Activated CD8-positive, alpha-beta memory T cell treated with anti-CD3 and anti-CD28 coated beads for 36 hours (primary cell): ENCODE measurements around the gene PGM1. TPM values are rescaled to one million over a fixed set of nuclear protein-coding genes. Genes with fewer than 3 reads are reported as not detected.

ENCODE experiments used
- CTCF ChIA-PET: fragments of 350-600 bp; sonication (Branson Sonifier 250); formaldehyde crosslinking; loops from one replicate; lab custom pipeline; 2021; ENCODE audit warnings: antibody characterized with exemption; lab: Charles Lee
- POLR2A ChIA-PET: fragments of 350-600 bp; sonication (Branson Sonifier 250); formaldehyde crosslinking; loops from one replicate; lab custom pipeline; 2021; ENCODE audit warnings: antibody characterized with exemption; lab: Charles Lee
- total RNA-seq, 2 experiments: library from RNA; stranded (reverse); gene quantifications; one replicate each; pipeline ENCODE4 v1.2.3, GENCODE V29; 2021

PGM1 gene
- total RNA-seq, 2 experiments from 2014 or later = 43.7 to 45.5 TPM

GRCh38 chr1:63653976-63654375, 60.8 kb downstream of the PGM1 start:
- POLR2A ChIA-PET = no interaction called here
- CTCF ChIA-PET = no interaction called here

GRCh38 chr1:63659448-63659847, 66.2 kb downstream of the PGM1 start:
- POLR2A ChIA-PET = no interaction called here
- CTCF ChIA-PET = no interaction called here

GRCh38 chr1:63662056-63662836, 69.0 kb downstream of the PGM1 start:
- POLR2A ChIA-PET = no interaction called here
- CTCF ChIA-PET = no interaction called here

DNA sequence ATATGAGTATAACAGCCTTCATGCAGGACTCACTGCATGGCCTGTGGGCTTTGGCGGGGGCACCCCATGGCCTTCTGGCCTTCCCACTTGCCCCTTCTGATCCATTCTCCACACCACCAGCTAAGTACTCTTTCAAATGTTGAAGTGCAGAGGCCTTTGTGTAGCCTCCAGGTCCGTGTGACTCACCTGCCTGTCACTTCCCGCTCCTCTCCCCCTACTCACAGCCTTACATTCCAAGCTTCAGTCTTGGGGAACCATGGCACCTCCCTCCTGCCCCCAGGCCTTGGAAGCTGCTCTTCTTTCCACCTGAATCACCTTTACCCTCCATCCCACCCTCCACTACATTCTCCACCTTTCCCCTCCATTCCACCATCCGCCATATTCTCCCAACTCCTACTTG, 69.6 kb downstream of the PGM1 start:
- ChIA-PET POLR2A (no interaction called here), CTCF (no interaction called here)

DNA sequence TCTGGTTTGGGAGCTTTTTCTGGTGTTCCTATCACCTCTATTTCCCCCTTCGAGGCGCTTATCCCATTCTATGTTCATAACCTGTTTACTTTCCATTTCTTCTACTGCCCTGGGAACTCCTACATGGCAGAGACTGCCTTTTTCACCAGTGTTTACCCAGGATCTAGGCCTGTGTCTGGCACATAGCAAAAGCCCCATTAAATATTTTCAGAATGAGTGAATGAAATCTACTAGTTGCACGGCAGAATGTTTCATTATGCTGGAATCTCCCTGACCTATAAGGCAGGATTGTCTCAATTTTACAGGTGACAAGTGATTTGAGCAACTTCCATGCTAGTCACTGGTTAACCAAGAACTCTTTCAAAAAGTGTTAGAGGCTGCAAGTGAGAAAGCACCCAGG, 70.1 kb downstream of the PGM1 start:
- POLR2A ChIA-PET = no interaction called here
- CTCF ChIA-PET = no interaction called here

DNA sequence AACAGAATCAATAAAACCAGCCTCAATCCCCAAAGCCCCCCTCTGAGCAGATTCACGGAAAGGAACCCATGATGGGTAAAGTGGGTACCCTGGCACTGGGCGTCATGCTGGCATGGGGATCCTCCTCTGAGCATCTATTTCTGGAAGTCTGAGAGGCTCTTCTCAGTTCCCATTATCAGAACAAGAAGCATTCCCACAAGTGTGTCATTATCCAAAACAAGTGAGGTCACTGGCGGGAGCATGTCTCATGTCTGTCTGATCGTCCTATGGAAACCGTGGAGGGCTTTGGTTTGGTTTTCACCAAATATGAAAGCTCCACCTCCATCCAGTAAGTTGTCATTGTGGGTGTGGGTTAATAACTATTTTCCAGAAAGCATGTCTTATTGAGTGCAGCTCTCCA, 70.7 kb downstream of the PGM1 start:
- CTCF ChIA-PET = no interaction called here
- POLR2A ChIA-PET = no interaction called here

GRCh38 chr1:63664742-63665141, 71.5 kb downstream of the PGM1 start:
- ChIA-PET CTCF (no interaction called here), POLR2A (no interaction called here)

DNA sequence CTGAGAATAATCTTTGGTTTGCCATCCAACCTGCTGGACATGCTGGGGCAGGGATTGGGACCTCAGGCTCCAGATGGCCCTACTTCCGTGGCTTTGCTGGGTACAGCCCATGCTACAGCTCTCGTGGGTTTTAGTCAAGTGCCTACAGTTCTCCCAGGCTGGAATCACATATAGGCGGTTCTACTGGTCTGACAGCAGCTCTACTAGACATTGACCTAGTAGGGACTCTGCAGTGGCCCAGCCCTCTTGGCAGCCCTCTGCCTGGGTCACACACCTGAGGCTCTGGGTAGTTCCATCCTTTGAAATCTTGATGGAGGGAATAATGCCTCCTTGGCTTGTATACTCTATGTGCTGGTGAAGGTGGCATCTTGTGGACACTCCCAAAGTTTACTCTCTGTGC, 72.2 kb downstream of the PGM1 start:
- POLR2A ChIA-PET = no interaction called here
- CTCF ChIA-PET = no interaction called here

GRCh38 chr1:63665824-63666223, 72.6 kb downstream of the PGM1 start:
- CTCF ChIA-PET = no interaction called here
- POLR2A ChIA-PET = no interaction called here

GRCh38 chr1:63668298-63668697, 75.1 kb downstream of the PGM1 start:
- ChIA-PET CTCF (no interaction called here), POLR2A (no interaction called here)

DNA sequence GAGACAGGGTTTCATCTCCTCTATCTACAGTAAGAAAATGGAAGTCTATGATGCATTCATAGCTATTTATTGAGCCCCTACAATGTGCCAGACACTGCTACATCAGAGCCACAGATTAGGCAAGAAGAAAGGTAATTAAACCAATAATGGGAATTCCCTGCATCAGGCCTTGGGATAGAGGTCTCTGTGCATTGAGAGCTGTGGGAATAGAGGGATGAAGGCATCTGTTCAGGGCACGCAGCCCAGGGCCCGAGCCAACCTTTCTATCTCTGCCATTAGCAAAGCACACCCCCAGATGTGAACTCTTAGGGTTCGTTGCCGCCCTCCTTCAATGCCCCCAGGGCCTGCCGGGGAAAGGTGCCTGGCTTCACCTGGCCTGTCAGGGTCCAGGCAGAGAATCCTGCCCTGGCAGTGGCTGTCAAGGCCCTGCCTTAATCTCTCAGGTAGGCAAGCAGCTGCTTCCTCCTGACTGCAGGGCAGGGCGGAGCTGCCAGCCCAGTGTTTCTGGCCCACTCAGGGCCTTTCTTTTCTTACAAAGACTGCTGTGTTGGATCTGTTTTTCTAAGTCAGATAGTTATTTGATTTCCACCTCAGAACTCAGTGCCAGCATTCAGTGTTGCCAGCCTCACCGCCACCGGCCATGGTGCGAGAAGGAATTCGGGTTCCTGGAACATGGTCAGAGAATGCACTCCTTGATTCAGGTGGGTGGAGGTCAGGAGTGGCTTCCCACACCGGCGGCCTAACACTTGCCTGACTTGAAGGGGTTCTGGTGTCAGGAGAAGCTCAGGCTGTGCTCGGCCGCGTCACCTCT, 76.1 kb downstream of the PGM1 start:
- ChIA-PET POLR2A (no interaction called here), CTCF (no interaction called here)

DNA sequence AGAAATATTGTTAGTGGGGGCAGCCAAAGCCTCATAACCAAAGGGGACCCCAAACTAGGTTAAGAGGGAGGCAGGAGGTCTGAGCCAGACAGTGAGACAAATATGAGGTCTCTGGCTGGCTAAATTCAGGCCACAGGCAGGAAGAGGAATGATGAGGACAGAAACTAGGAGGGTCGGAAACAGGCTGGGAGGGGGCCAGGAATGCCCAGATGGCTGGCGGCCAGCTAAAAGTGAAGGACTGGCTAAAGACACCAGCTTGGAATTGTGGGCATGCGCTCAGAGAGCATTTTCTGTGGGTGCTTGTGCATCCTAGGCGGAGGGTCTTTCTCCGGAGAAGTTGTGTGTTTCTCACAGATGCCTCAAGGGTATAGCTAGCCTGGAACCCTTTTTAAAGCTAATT, 77.0 kb downstream of the PGM1 start:
- POLR2A ChIA-PET = no interaction called here

DNA sequence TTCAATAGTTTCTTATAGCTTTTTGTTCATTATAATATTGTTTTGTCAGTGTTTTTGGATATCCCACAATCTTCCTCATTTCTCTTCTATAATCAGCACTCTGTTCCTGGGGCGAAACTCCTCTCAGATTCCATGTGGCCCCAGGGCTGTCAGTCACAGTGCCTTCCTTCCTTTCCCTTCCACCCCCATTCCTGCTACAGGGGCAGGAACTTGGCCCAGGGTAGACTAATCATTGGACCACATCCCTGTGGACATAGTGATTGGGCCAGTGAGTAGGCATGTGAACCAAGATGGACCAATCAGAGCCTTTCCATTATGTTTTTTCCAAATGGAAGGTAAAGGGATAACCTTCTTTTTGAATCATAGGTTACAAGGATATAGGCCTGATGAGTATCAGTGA, 78.3 kb downstream of the PGM1 start:
- ChIA-PET POLR2A (no interaction called here), CTCF (no interaction called here)

More for the DNA sequence above, 77.0 kb downstream of the PGM1 start:
- CTCF ChIA-PET = no interaction called here

DNA sequence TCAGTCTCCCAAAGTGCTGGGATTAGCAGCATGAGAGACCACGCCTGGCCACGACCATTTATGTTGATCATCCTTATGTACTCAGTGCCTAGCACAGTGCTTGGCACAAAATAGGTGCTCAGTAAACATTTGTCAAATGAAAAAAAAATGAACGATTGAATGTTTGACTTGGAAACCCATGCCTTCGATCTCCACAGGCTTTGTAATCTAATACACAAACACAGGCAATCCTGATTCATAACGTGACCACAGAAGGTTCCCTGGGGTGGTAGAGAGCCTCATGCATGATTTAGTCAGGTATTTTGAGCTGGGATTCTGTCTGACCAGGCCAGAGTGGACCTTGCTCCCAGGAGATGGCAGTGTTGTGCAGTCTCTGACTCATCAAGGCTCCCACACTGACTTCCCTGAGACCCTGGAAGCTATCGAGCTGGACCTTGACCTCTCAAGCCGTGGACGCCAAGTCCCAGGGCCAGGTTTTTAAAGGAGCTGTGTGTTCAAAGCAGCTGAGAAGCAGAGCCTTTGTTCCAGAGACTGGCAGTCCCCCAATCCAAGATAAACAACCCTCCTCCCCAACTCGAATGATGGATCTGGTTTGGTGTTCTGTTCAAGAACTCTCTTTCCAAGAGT, 81.1 kb downstream of the PGM1 start:
- ChIA-PET POLR2A (no interaction called here), CTCF (no interaction called here)

DNA sequence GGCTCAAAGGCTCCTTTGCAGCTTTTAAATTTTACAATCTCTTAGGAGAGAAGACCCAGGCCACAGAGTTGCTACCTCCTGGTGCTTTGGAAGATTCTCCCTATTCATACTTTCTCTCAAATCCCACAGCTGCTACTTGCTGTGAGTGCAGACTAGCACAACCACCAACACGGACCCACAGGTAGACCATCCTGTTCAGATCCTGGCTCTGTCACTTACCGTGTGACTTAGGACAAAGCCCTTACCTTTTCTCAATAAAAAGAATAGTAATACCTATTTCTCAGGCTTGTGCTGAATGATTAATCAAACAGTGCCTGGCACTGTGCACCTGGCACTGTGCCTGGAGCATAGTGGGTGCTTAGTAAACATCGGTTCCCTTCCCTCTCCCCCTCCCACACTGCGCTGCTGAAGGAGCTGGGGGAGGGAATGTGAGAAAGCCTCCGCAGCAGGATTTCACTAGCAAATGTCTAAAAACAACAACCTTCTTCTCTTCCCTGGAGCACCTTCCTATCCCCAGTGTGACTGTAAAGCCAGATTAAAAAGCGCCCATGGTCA, 81.7 kb downstream of the PGM1 start:
- ChIA-PET POLR2A (no interaction called here), CTCF (no interaction called here)

GRCh38 chr1:63675420-63675931, 82.3 kb downstream of the PGM1 start:
- POLR2A ChIA-PET = no interaction called here
- CTCF ChIA-PET = no interaction called here

- ChIA-PET POLR2A (no interaction called here), CTCF (no interaction called here)
Measured at GRCh38 chr1:63677497-63677896, 84.3 kb downstream of the PGM1 start.

DNA sequence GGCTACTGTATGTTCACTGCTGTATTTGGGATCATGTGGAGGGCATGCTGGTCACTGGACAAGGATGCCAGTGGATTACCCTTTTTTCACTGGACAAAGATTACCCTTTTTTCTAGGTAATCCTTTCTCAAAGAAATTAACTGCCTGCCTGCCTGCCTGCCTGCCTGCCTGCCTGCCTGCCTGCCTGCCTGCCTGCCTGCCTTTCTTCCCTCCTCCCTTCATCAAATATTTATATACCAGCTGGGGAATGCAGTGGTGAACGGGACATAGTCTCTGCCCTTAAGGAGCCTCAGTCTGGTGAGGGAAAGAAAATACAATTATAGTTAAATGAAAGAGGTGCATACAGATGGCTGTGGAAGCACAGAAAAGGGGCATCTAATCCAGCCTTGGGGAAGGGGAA, 85.0 kb downstream of the PGM1 start:
- ChIA-PET POLR2A (no interaction called here), CTCF (no interaction called here)

- ChIA-PET POLR2A (no interaction called here), CTCF (no interaction called here)
Measured at GRCh38 chr1:63679076-63679475, 85.9 kb downstream of the PGM1 start.

DNA sequence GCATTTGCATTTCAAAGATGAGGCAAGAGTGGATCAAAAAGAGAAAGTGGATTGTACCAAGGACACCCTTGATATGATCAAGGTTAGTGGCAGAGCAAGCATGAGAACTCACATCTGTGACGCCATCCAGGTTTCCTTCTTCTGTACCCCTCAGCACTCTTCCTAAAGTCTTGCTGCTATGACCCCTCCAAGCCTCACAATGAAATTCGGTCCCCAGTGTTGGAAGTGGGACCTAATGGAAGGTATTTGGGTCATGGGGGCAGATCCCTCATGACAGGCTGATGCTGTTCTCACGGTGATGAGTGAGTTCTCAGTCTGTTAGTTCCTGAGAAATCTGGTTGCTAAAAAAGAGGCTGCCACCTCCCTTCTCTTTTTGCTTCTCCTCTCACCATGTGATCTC, 86.4 kb downstream of the PGM1 start:
- POLR2A ChIA-PET = no interaction called here
- CTCF ChIA-PET = no interaction called here
